ENCODE results near the gene GGT1. TPM values are rescaled to one million over a fixed set of nuclear protein-coding genes. Genes with fewer than 3 reads are reported as not detected.

The GGT1 gene
- total and polyA plus RNA-seq, 2 of the 8 experiments (the other 6 are each of a cell fraction or from before 2014, with no cell fraction given) = 14.4 to 29.2 TPM

GRCh38 chr22:24567668-24568067 lies 35.3 kb upstream of the GGT1 start:
- Histone ChIP-seq H3K4me2 (ENCODE audit: insufficient read depth in 1 of 2, low read depth in 2 of 2, low read length in 2 of 2) (no peak overlapping the region), H2AFZ (ENCODE audit: low read length) (no peak overlapping the region), H3K23ac (ENCODE audit: insufficient read length) (no peak overlapping the region), H3K4ac (replicated peaks; ENCODE audit: insufficient read length, low read depth, low read length) (no peak overlapping the region), H4K5ac (ENCODE audit: insufficient read length, low read depth, low read length) (no peak overlapping the region), H3K27ac (ENCODE audit: low read depth, low read length) (no peak overlapping the region), H3K36me3 (ENCODE audit: control insufficient read depth in 2 of 4, insufficient read depth in 4 of 4, low read length in 3 of 4) (peaks cover 26 to 66% (median 48%) of the 10 kb centered on the region in 4 experiments), H3K9me3 (ENCODE audit: insufficient read depth in 2 of 2, low read depth in 1 of 2, low read length in 1 of 2) (no peaks in the 10 kb centered on the region), H3K18ac (ENCODE audit: extremely low read depth, low read length) (no peak overlapping the region), H3K9ac (replicated peaks in 1 of 4; ENCODE audit: extremely low read depth in 1 of 4, low read depth in 3 of 4, low read length in 3 of 4) (no peak overlapping the region), H2AK5ac (ENCODE audit: low read depth, low read length) (no peak overlapping the region), H3K14ac (ENCODE audit: insufficient read length) (no peak overlapping the region), H2BK12ac (ENCODE audit: low read depth, low read length) (no peak overlapping the region), H3K79me2 (ENCODE audit: control insufficient read depth in 1 of 2, insufficient read depth in 2 of 2, low read length in 2 of 2) (peaks cover 30 to 48% of the 10 kb centered on the region in 2 experiments), H2BK5ac (ENCODE audit: low read depth, low read length) (no peak overlapping the region), H3K27me3 (replicated peaks in 1 of 4; ENCODE audit: control insufficient read depth in 3 of 4, extremely low read depth in 1 of 4, insufficient read depth in 3 of 4, low read length in 3 of 4) (no peaks in the 10 kb centered on the region), H2BK120ac (replicated peaks; ENCODE audit: low read depth, low read length) (no peak overlapping the region), H3K4me1 (replicated peaks in 1 of 4; ENCODE audit: control insufficient read depth in 3 of 4, insufficient read depth in 4 of 4, low read length in 3 of 4) (no peaks in the 10 kb centered on the region), H3K23me2 (ENCODE audit: low read depth, low read length) (no peaks in the 10 kb centered on the region), H3K79me1 (ENCODE audit: low read depth, low read length) (peaks cover 19% of the 10 kb centered on the region), H4K8ac (ENCODE audit: extremely low read depth, insufficient read depth, low read length) (no peak overlapping the region; the same call in 1 of the 2 replicates), H3K56ac (replicated peaks; ENCODE audit: insufficient read length, low read depth, low read length) (no peak overlapping the region), H3K4me3 (ENCODE audit: extremely low read depth in 1 of 4, insufficient read depth in 2 of 4, low read depth in 3 of 4, low read length in 4 of 4) (no peak overlapping the region), H2BK20ac (ENCODE audit: low read length) (no peak overlapping the region), H4K20me1 (replicated peaks in 1 of 2; ENCODE audit: control insufficient read depth in 1 of 2, insufficient read depth in 2 of 2, low read length in 2 of 2) (peaks cover 16 to 40% of the 10 kb centered on the region in 2 experiments), H4K91ac (replicated peaks; ENCODE audit: insufficient read length, low read length) (no peak overlapping the region), H2BK15ac (ENCODE audit: low read length) (no peak overlapping the region)
- DNase-seq (ENCODE audit: low read depth in 1 of 2, low spot score in 2 of 2) = no peak
- ChIA-PET CTCF (ENCODE audit: partially characterized antibody) (interaction anchor here (1.2 kb wide), 1 partner anchor 42 kb away, joined by 3 read pairs; no protein-coding TSS in a partner anchor), POLR2A (ENCODE audit: partially characterized antibody) (interaction anchor here (1.3 to 9.0 kb wide), 7 partner anchors 8 to 24 kb away, joined by 4 to 91 read pairs (median 8); partner anchors contain the start of genes GUCD1, LRRC75B and SNRPD3)
- 93% methylated on average over 10 of the region's 10 CpGs; no CpG with 5 or more reads in 1 of the 2 experiments for WGBS, 2 experiments (ENCODE audit: extremely low coverage in 1 of 2, insufficient coverage in 1 of 2, insufficient read length in 1 of 2, insufficient replicate concordance in 2 of 2, low coverage in 1 of 2, low lambda C conversion rate in 2 of 2, missing lambda C conversion rate in 1 of 2)
- FAIRE-seq = no peak
- TF ChIP-seq TAF1 (IDR thresholded peaks at IDR 0.05; ENCODE audit: low read depth, low read length) (no peak), KDM1A (IDR thresholded peaks at IDR 0.05; ENCODE audit: borderline replicate concordance, low read length) (no peak), SIX5 (IDR thresholded peaks at IDR 0.05; ENCODE audit: low read depth, low read length) (no peak), CHD1 (IDR thresholded peaks at IDR 0.05; ENCODE audit: low read depth, low read length) (no peak), SIRT6 (IDR thresholded peaks at IDR 0.05; ENCODE audit: low read length) (no peak)
- TF ChIP-seq, protein P1, sequence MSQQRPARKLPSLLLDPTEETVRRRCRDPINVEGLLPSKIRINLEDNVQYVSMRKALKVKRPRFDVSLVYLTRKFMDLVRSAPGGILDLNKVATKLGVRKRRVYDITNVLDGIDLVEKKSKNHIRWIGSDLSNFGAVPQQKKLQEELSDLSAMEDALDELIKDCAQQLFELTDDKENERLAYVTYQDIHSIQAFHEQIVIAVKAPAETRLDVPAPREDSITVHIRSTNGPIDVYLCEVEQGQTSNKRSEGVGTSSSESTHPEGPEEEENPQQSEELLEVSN (IDR thresholded peaks at IDR 0.05) = no peak

All from H1 (cell line).